Choroid plexus epithelial cell (primary cell): ENCODE data around the gene CCNQ.

Experiments
- DNase-seq: peaks from one replicate; pipeline ENCODE4 v3.0.0-alpha.2; 2010; ENCODE audit warnings: low read depth
- H3K4me3 ChIP-seq: 2 replicates; pipeline ENCODE4 v1.5.1; 2011; ENCODE audit warnings: low read depth, mild to moderate bottlenecking, control low read depth, low read length, moderate library complexity
- CTCF ChIP-seq: conservative IDR thresholded peaks from 2 replicates; pipeline ENCODE4 v1.5.1; 2011; ENCODE audit warnings: low read depth, mild to moderate bottlenecking, control low read depth, inconsistent platforms, low read length, moderate library complexity

CCNQ gene

GRCh38 chrX:153539979-153540358 is 59.0 kb downstream of the CCNQ start:
- no peak for DNase-seq
- no peak for TF ChIP-seq CTCF
- H3K4me3 ChIP-seq = no peak overlapping the region

GRCh38 chrX:153539171-153539978 is 59.6 kb downstream of the CCNQ start:
- peak; percentile 70 for DNase-seq
- H3K4me3 ChIP-seq = no peak overlapping the region
- TF ChIP-seq CTCF = peak; percentile 88

GRCh38 chrX:153538424-153538823 is 60.5 kb downstream of the CCNQ start:
- no peak overlapping the region for H3K4me3 ChIP-seq
- no peak for DNase-seq
- no peak for TF ChIP-seq CTCF
